BJ (cell line): ENCODE data around the gene SBF2. TPM values are rescaled to one million over a fixed set of nuclear protein-coding genes. Genes with fewer than 3 reads are reported as not detected.

Experiments used
- CTCF ChIA-PET: fragments of 350-600 bp; formaldehyde crosslinking; extraction: SDS; loops from one replicate; lab custom pipeline; 2021; ENCODE audit warnings: antibody characterized with exemption, inconsistent platforms; lab: Yijun Ruan, JAX
- POLR2A ChIA-PET: fragments of 300-600 bp; sonication (Branson Sonifier 250); formaldehyde crosslinking; extraction: SDS; loops from one replicate; lab custom pipeline; 2021; ENCODE audit warnings: antibody characterized with exemption; lab: Charles Lee
- DNase-seq: peaks from one replicate; pipeline ENCODE4 v3.0.0-alpha.2; 2011; ENCODE audit warnings: low read depth
- H3K27me3 ChIP-seq: 2 replicates; pipeline ENCODE4 v1.6.0; 2011; ENCODE audit warnings: low read length; ENCODE audit not compliant: control insufficient read depth, insufficient read depth
- H3K36me3 ChIP-seq: 2 replicates; pipeline ENCODE4 v1.5.1; 2011; ENCODE audit warnings: low read length; ENCODE audit not compliant: control insufficient read depth, insufficient read depth
- H3K4me3 ChIP-seq: 2 replicates; pipeline ENCODE4 v1.5.1; 2011; ENCODE audit warnings: low read depth, mild to moderate bottlenecking, control low read depth, low read length
- polyA plus RNA-seq: library from polyadenylated mRNA; depleted of rRNA; stranded (reverse); fragments of >200 nt; gene quantifications from 2 replicates; pipeline ENCODE4 v1.2.3, GENCODE V29; 2011
- TF ChIP-seq, protein P1 (sequence below): IDR thresholded peaks from 2 replicates; pipeline ENCODE4 v1.5.1; 2011; ENCODE audit warnings: low read depth, mild to moderate bottlenecking, control low read depth, inconsistent platforms, low read length, moderate library complexity; ENCODE audit not compliant: insufficient read depth

The SBF2 gene
- polyA plus RNA-seq, 1 experiment, result 33.8 TPM

DNA sequence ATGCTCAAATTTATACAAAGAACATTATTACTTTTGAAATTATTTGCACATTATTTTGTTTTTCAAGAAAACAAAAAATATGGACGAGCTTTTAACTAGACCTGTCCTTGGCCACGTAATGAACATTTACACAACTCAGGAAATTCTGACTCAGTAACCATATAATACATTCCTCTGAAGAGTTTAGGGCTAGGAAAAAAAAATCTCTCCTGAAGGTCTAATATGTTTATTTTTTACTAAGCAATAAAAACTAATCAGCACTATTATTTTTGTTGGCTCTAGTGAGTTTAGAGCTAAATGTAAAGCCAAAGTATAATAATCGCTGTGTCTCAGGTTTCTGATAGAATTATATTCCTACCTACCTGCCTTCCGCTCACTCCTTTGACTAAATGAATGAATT lies 442.7 kb downstream of the SBF2 start:
- no peak overlapping the region for H3K4me3 ChIP-seq
- no peak for DNase-seq
- no peaks in the 10 kb centered on the region for H3K36me3 ChIP-seq
- ChIA-PET POLR2A (interaction anchor here (0.6 kb wide), 1 partner anchor 12 kb away, joined by 3 read pairs; no protein-coding TSS in a partner anchor), CTCF (interaction anchor here (1.0 kb wide), 1 partner anchor 48 kb away, joined by 4 read pairs; no protein-coding TSS in a partner anchor)
- TF ChIP-seq, protein P1, sequence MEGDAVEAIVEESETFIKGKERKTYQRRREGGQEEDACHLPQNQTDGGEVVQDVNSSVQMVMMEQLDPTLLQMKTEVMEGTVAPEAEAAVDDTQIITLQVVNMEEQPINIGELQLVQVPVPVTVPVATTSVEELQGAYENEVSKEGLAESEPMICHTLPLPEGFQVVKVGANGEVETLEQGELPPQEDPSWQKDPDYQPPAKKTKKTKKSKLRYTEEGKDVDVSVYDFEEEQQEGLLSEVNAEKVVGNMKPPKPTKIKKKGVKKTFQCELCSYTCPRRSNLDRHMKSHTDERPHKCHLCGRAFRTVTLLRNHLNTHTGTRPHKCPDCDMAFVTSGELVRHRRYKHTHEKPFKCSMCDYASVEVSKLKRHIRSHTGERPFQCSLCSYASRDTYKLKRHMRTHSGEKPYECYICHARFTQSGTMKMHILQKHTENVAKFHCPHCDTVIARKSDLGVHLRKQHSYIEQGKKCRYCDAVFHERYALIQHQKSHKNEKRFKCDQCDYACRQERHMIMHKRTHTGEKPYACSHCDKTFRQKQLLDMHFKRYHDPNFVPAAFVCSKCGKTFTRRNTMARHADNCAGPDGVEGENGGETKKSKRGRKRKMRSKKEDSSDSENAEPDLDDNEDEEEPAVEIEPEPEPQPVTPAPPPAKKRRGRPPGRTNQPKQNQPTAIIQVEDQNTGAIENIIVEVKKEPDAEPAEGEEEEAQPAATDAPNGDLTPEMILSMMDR, result no peak
- no peaks in the 10 kb centered on the region for H3K27me3 ChIP-seq

DNA sequence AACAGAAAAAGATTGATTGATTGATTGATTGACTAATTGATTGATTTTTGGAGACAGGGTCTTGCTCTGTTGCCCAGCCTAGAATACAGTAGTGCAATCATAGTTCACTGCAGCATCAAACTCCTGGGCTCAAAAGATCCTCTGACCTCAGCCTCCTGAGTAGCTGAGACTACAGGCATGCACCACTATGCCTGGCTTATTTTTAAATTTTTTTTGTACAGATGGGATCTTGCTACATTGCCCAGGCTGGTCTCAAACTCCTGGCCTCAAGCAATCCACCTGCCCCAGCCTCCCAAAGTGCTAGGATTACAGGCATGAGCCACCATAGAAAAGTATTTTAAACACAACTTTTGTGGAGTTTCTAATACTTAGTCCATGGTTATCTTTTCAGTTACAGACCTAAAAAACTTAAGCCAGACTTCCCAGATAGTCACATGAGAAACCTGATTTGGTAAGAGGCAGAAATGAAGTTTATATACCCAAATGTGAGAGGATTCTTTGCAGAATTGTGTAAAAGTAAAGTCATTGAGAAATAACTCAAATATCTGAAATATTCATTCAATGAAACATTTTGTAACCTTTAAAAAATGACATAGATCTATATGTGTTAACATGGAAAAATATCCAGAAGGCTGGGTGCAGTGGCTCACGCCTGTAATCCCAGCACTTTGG lies 443.7 kb downstream of the SBF2 start:
- no peak for DNase-seq
- ChIA-PET CTCF (no interaction called here), POLR2A (interaction anchor here (0.6 kb wide), 1 partner anchor 90 kb away, joined by 3 read pairs; no protein-coding TSS in a partner anchor)
- H3K36me3 ChIP-seq, result no peaks in the 10 kb centered on the region
- no peaks in the 10 kb centered on the region for H3K27me3 ChIP-seq
- no peak overlapping the region for H3K4me3 ChIP-seq
- TF ChIP-seq, protein P1, result no peak

GRCh38 chr11:9849389-9849788 lies 444.6 kb downstream of the SBF2 start:
- Histone ChIP-seq H3K27me3 (no peaks in the 10 kb centered on the region), H3K4me3 (no peak overlapping the region), H3K36me3 (no peaks in the 10 kb centered on the region)
- TF ChIP-seq, protein P1, result no peak
- ChIA-PET POLR2A (interaction anchor here (0.6 kb wide), 1 partner anchor 89 kb away, joined by 3 read pairs; no protein-coding TSS in a partner anchor), CTCF (interaction anchor here (0.5 kb wide), 1 partner anchor 524 kb away, joined by 3 read pairs; no protein-coding TSS in a partner anchor)
- no peak for DNase-seq

GRCh38 chr11:9847636-9848035 lies 446.4 kb downstream of the SBF2 start:
- H3K36me3 ChIP-seq, result no peaks in the 10 kb centered on the region
- no peak for DNase-seq
- TF ChIP-seq, protein P1, result no peak
- ChIA-PET CTCF (no interaction called here), POLR2A (no interaction called here)
- no peak overlapping the region for H3K4me3 ChIP-seq
- no peaks in the 10 kb centered on the region for H3K27me3 ChIP-seq

DNA sequence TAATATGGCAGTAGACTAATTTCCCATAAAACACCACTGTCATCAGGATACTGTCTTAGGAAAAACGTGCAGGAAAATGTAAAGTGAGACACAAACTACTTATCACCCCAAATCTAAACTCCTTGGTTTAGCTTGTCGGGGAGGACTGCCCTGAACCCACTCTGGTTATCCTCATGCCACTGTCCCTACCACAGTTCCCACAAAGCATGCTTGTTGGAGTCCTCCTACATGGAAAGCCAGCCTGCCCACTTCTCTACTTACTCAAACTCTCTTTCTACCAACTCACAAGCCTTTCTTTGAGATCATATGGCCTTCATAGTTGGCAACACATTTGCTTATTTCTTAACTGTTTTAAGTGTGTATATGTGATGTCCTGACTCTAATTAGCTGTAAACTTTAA lies 451.1 kb downstream of the SBF2 start:
- no peak overlapping the region for H3K4me3 ChIP-seq
- no peaks in the 10 kb centered on the region for H3K27me3 ChIP-seq
- TF ChIP-seq, protein P1, result no peak
- POLR2A ChIA-PET, result interaction anchor here (0.6 kb wide), 1 partner anchor 23 kb away, joined by 3 read pairs; no protein-coding TSS in a partner anchor
- CTCF ChIA-PET, result interaction anchor here (1.0 to 1.5 kb wide), 3 partner anchors 11 to 101 kb away, joined by 3 to 4 read pairs (median 4); no protein-coding TSS in a partner anchor
- DNase-seq, result no peak
- H3K36me3 ChIP-seq, result peaks cover 1% of the 10 kb centered on the region; the same call in 1 of the 2 replicates
